ENCODE data around the gene PRSS50. TPM values are rescaled to one million over a fixed set of nuclear protein-coding genes. Genes with fewer than 3 reads are reported as not detected.

The PRSS50 gene
- total RNA-seq, 1 experiment from 2014 or later = not detected

DNA sequence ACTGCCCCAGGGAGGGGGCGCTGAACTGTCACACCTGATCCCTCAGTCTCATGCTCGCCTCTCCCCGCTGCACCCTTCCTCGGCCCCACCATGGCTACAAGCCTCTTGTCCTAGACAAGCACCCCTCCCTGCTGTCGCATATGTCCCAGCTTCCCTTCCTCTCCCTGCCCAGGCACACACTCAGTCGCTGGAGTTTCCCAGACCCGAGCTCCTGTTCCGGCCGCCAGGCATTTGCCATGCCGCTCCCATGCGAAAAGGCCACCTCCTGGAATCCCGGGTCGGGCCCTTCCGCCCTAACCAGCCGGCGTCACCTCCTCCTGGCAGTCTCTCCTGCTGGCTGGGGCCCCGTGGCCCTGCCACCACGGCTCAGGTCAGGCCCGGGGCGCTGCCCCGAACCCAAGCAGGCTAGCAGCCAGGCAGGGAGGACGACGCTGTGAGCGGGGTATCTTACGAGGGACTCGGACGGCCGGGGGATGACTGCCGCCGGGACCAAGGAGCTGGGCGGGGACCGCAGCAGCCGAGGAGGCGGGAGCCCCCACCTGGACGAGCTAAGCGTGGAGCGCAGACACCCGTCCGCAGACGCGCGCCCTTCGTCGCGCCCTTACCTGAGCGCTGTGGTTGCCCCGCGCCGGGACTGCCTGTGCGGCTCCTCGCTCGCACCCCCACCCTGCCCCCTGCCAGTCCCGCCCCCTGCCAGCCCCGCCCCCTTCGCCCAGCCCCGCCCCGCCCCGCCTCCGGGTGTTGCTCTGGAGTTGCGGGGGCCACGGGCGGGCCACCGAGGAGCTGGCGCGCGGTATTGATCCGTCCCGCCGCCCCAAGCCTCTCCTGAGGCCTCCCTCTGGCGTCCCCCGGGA, 24.4 kb downstream of the PRSS50 start, which contains the start of gene ALS2CL:
Gene ALS2CL, minus strand, starts transcription at position 642 of the 854 bp plus-strand sequence. CDS start 4,239 bp downstream, outside the sequence.
- H3K9me3 Mint-ChIP-seq (ENCODE audit: low read depth, unreplicated experiment) = no peaks in the 10 kb centered on the region
- no TSS peak for BruUV-seq (replicated peaks)
- H3K36me3 Mint-ChIP-seq (ENCODE audit: insufficient read depth, unreplicated experiment) = peaks cover 28% of the 10 kb centered on the region
- intact Hi-C loops (cut with micrococcal nuclease; ENCODE audit: unreplicated experiment) = no loop called here
- TF ChIP-seq, protein P1, sequence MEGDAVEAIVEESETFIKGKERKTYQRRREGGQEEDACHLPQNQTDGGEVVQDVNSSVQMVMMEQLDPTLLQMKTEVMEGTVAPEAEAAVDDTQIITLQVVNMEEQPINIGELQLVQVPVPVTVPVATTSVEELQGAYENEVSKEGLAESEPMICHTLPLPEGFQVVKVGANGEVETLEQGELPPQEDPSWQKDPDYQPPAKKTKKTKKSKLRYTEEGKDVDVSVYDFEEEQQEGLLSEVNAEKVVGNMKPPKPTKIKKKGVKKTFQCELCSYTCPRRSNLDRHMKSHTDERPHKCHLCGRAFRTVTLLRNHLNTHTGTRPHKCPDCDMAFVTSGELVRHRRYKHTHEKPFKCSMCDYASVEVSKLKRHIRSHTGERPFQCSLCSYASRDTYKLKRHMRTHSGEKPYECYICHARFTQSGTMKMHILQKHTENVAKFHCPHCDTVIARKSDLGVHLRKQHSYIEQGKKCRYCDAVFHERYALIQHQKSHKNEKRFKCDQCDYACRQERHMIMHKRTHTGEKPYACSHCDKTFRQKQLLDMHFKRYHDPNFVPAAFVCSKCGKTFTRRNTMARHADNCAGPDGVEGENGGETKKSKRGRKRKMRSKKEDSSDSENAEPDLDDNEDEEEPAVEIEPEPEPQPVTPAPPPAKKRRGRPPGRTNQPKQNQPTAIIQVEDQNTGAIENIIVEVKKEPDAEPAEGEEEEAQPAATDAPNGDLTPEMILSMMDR (IDR thresholded peaks at IDR 0.05; ENCODE audit: unreplicated experiment) = no peak
- CTCF ChIA-PET = interaction anchor here (0.7 to 1.1 kb wide), 6 partner anchors 9 to 574 kb away, joined by 3 to 4 read pairs (median 3); no protein-coding TSS in a partner anchor
- peak; percentile 73 for DNase-seq
- peak within 1 kb of the TSS; percentile 96 for H3K27ac Mint-ChIP-seq (ENCODE audit: unreplicated experiment)
- H3K27me3 Mint-ChIP-seq (ENCODE audit: unreplicated experiment) = no peaks in the 10 kb centered on the region
- peak within 1 kb of the TSS; percentile 93 for H3K4me3 Mint-ChIP-seq (ENCODE audit: low read depth, unreplicated experiment)
- H3K4me1 Mint-ChIP-seq (ENCODE audit: low read depth, unreplicated experiment) = peaks cover 24% of the 10 kb centered on the region

DNA sequence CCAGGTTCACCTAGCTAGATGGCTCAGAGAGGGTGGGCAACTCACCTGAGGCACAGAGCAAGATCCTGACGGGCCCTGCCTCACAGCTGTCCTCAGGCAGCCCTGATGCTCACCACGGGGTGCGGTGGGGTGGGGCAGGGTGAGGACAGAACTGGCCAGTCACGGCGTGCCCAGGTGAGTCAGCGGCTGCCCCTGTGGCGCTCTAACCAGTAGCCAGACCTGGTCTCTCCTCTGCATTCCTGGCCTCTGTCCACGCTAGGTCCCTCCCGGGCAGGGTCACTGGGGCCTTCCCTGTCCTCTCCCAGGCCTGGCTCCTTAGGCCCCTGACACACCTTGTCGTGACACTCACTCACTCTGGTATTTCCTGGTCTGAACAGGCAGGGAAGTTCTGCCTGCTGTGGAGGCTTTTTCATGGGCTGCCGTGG, 25.1 kb downstream of the PRSS50 start:
- Mint-ChIP-seq H3K27ac (ENCODE audit: unreplicated experiment) (peak overlapping the region; percentile 96), H3K4me1 (ENCODE audit: low read depth, unreplicated experiment) (peaks cover 24% of the 10 kb centered on the region), H3K36me3 (ENCODE audit: insufficient read depth, unreplicated experiment) (peaks cover 31% of the 10 kb centered on the region), H3K9me3 (ENCODE audit: low read depth, unreplicated experiment) (no peaks in the 10 kb centered on the region), H3K4me3 (ENCODE audit: low read depth, unreplicated experiment) (peak overlapping the region; percentile 93), H3K27me3 (ENCODE audit: unreplicated experiment) (no peaks in the 10 kb centered on the region)
- BruUV-seq (replicated peaks) = no TSS peak
- TF ChIP-seq, protein P1 (IDR thresholded peaks at IDR 0.05; ENCODE audit: unreplicated experiment) = no peak
- intact Hi-C loops (cut with micrococcal nuclease; ENCODE audit: unreplicated experiment) = no loop called here
- CTCF ChIA-PET = interaction anchor here (0.7 to 1.1 kb wide), 3 partner anchors 13 to 204 kb away, joined by 3 read pairs; no protein-coding TSS in a partner anchor
- peak; percentile 93 for DNase-seq

DNA sequence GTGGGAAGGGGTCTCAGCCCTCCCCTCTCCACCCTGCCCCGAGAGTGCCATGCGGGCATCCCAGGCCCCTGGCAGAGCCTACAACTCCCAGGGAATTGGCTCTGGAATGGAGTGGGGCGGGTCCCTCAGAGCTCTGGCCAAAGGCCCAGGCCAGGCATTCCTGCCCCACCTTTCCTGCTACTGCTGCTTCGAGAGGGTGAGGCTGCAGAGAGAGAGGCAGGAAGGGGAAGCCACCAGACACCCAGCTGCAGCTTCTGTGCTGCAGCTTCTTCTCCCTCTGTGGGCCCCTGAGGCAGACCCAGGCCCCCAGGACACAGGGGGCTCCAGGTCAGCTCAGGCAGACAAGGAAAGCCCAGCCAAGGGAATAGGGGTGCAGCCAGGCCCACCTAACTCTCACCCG, 26.9 kb downstream of the PRSS50 start:
- Mint-ChIP-seq H3K27me3 (ENCODE audit: unreplicated experiment) (no peaks in the 10 kb centered on the region), H3K4me1 (ENCODE audit: low read depth, unreplicated experiment) (peaks cover 24% of the 10 kb centered on the region), H3K27ac (ENCODE audit: unreplicated experiment) (peak overlapping the region; percentile 75), H3K4me3 (ENCODE audit: low read depth, unreplicated experiment) (peak overlapping the region; percentile 93), H3K36me3 (ENCODE audit: insufficient read depth, unreplicated experiment) (peaks cover 31% of the 10 kb centered on the region), H3K9me3 (ENCODE audit: low read depth, unreplicated experiment) (no peaks in the 10 kb centered on the region)
- DNase-seq = peak; percentile 63
- intact Hi-C loops (cut with micrococcal nuclease; ENCODE audit: unreplicated experiment) = no loop called here
- BruUV-seq (replicated peaks) = no TSS peak
- TF ChIP-seq, protein P1 (IDR thresholded peaks at IDR 0.05; ENCODE audit: unreplicated experiment) = no peak
- CTCF ChIA-PET = no interaction called here

DNA sequence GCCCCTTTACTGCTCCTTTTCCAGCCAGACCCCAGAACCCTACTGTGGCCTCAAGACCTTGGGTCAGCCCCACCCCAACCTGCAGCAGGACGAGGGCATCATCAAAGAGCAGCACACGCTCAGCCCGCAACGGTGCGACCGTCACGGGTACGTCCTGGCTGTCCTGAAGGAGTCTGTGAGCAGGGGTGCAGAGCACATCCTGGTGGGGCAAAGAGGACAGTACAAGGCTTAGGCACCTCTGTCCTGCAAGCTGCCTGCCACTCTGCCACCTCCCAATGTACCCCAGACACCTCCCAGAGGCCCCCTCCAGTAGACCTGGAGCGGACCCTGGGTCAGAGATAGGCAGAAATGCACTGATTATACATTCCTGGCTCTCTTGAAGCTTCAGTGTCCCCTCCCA, 32.2 kb downstream of the PRSS50 start:
- no TSS peak for BruUV-seq (replicated peaks)
- no peaks in the 10 kb centered on the region for H3K9me3 Mint-ChIP-seq (ENCODE audit: low read depth, unreplicated experiment)
- TF ChIP-seq, protein P1 (IDR thresholded peaks at IDR 0.05; ENCODE audit: unreplicated experiment) = no peak
- CTCF ChIA-PET = no interaction called here
- H3K4me3 Mint-ChIP-seq (ENCODE audit: low read depth, unreplicated experiment) = no peak overlapping the region
- H3K27me3 Mint-ChIP-seq (ENCODE audit: unreplicated experiment) = no peaks in the 10 kb centered on the region
- no peak for DNase-seq
- H3K4me1 Mint-ChIP-seq (ENCODE audit: low read depth, unreplicated experiment) = peaks cover 10% of the 10 kb centered on the region
- intact Hi-C loops (cut with micrococcal nuclease; ENCODE audit: unreplicated experiment) = no loop called here
- peaks cover 15% of the 10 kb centered on the region for H3K36me3 Mint-ChIP-seq (ENCODE audit: insufficient read depth, unreplicated experiment)
- H3K27ac Mint-ChIP-seq (ENCODE audit: unreplicated experiment) = no peak overlapping the region

Measured in Calu3 (cell line).